ENCODE data around the gene ALDH1A2. TPM values are rescaled to one million over a fixed set of nuclear protein-coding genes. Genes with fewer than 3 reads are reported as not detected.
"Not testable (repeated sequence)": the region's sequence is repeated elsewhere in the genome, so short reads cannot be mapped to it uniquely, and the experiment has no call there.

ALDH1A2 gene
- total RNA-seq, 1 donor from 2014 or later = 0.37 TPM

- no peak for DNase-seq
- intact Hi-C loops (cut with micrococcal nuclease) = no loop called here
- no peaks in the 10 kb centered on the region for H3K4me1 Mint-ChIP-seq
- H3K27ac Mint-ChIP-seq = no peak overlapping the region
- H3K36me3 Mint-ChIP-seq (ENCODE audit: low read depth) = no peaks in the 10 kb centered on the region
- H3K27me3 Mint-ChIP-seq = peaks cover 13% of the 10 kb centered on the region
- H3K4me3 Mint-ChIP-seq = no peak overlapping the region
- H3K9me3 Mint-ChIP-seq = no peaks in the 10 kb centered on the region
Observed at GRCh38 chr15:58081891-58082290, 16.4 kb upstream of the ALDH1A2 start.

GRCh38 chr15:58081456-58081855 is 15.9 kb upstream of the ALDH1A2 start:
- H3K27me3 Mint-ChIP-seq = peaks cover 10% of the 10 kb centered on the region
- DNase-seq = no peak
- no peaks in the 10 kb centered on the region for H3K36me3 Mint-ChIP-seq (ENCODE audit: low read depth)
- no peaks in the 10 kb centered on the region for H3K9me3 Mint-ChIP-seq
- intact Hi-C loops (cut with micrococcal nuclease) = no loop called here
- no peaks in the 10 kb centered on the region for H3K4me1 Mint-ChIP-seq
- no peak overlapping the region for H3K27ac Mint-ChIP-seq
- no peak overlapping the region for H3K4me3 Mint-ChIP-seq

- not testable (repeated sequence) for H3K9me3 Mint-ChIP-seq, DNase-seq, H3K4me1 Mint-ChIP-seq
Observed at GRCh38 chr15:58080959-58081358, 15.4 kb upstream of the ALDH1A2 start.

GRCh38 chr15:58080398-58080797 is 14.9 kb upstream of the ALDH1A2 start:
- Mint-ChIP-seq H3K9me3 (no peaks in the 10 kb centered on the region), H3K4me1 (no peaks in the 10 kb centered on the region), H3K4me3 (no peak overlapping the region), H3K27ac (no peak overlapping the region), H3K27me3 (peaks cover 7% of the 10 kb centered on the region), H3K36me3 (ENCODE audit: low read depth) (no peaks in the 10 kb centered on the region)
- intact Hi-C loops (cut with micrococcal nuclease) = no loop called here
- DNase-seq = no peak

More at GRCh38 chr15:58080959-58081358, 15.4 kb upstream of the ALDH1A2 start:
- H3K36me3 Mint-ChIP-seq (ENCODE audit: low read depth); H3K4me3 Mint-ChIP-seq; intact Hi-C loops (cut with micrococcal nuclease); H3K27ac Mint-ChIP-seq; H3K27me3 Mint-ChIP-seq: not testable (repeated sequence)

- peaks cover 17% of the 10 kb centered on the region for H3K27me3 Mint-ChIP-seq
Observed at GRCh38 chr15:58078591-58078990, 13.1 kb upstream of the ALDH1A2 start.

GRCh38 chr15:58077427-58077826 is 11.9 kb upstream of the ALDH1A2 start:
- Mint-ChIP-seq H3K4me1 (no peaks in the 10 kb centered on the region), H3K9me3 (no peaks in the 10 kb centered on the region), H3K27me3 (peaks cover 20% of the 10 kb centered on the region), H3K36me3 (ENCODE audit: low read depth) (no peaks in the 10 kb centered on the region), H3K4me3 (no peak overlapping the region), H3K27ac (no peak overlapping the region)
- intact Hi-C loops (cut with micrococcal nuclease) = no loop called here
- DNase-seq = no peak

More at GRCh38 chr15:58078591-58078990, 13.1 kb upstream of the ALDH1A2 start:
- no peaks in the 10 kb centered on the region for H3K9me3 Mint-ChIP-seq
- no peak for DNase-seq
- H3K27ac Mint-ChIP-seq = no peak overlapping the region
- H3K4me3 Mint-ChIP-seq = no peak overlapping the region
- intact Hi-C loops (cut with micrococcal nuclease) = no loop called here
- H3K36me3 Mint-ChIP-seq (ENCODE audit: low read depth) = no peaks in the 10 kb centered on the region
- no peaks in the 10 kb centered on the region for H3K4me1 Mint-ChIP-seq

- no peaks in the 10 kb centered on the region for H3K9me3 Mint-ChIP-seq
- intact Hi-C loops (cut with micrococcal nuclease) = no loop called here
- H3K27ac Mint-ChIP-seq = no peak overlapping the region
- H3K36me3 Mint-ChIP-seq (ENCODE audit: low read depth) = no peaks in the 10 kb centered on the region
- H3K4me3 Mint-ChIP-seq = no peak overlapping the region
- H3K27me3 Mint-ChIP-seq = peaks cover 34% of the 10 kb centered on the region
- no peaks in the 10 kb centered on the region for H3K4me1 Mint-ChIP-seq
- no peak for DNase-seq
Observed at GRCh38 chr15:58074452-58074851, 8.9 kb upstream of the ALDH1A2 start.

GRCh38 chr15:58070801-58071418 is 5.4 kb upstream of the ALDH1A2 start:
- peak; percentile 83 for DNase-seq
- Mint-ChIP-seq H3K36me3 (ENCODE audit: low read depth) (no peaks in the 10 kb centered on the region), H3K4me1 (peaks cover 4% of the 10 kb centered on the region), H3K27me3 (peaks cover 55% of the 10 kb centered on the region), H3K9me3 (no peaks in the 10 kb centered on the region), H3K27ac (no peak overlapping the region), H3K4me3 (no peak overlapping the region)
- intact Hi-C loops (cut with micrococcal nuclease) = loop anchor here (2.0 kb wide), 1 partner anchor 206 kb away; no protein-coding TSS in a partner anchor

GRCh38 chr15:58069008-58069407 is 3.5 kb upstream of the ALDH1A2 start:
- Mint-ChIP-seq H3K9me3 (peaks cover 2% of the 10 kb centered on the region), H3K4me1 (peaks cover 4% of the 10 kb centered on the region), H3K36me3 (ENCODE audit: low read depth) (no peaks in the 10 kb centered on the region), H3K27ac (no peak overlapping the region), H3K4me3 (no peak overlapping the region), H3K27me3 (peaks cover 59% of the 10 kb centered on the region)
- DNase-seq = no peak
- intact Hi-C loops (cut with micrococcal nuclease) = loop anchor here (10.0 kb wide), 2 partner anchors 314 to 504 kb away; no protein-coding TSS in a partner anchor

- Mint-ChIP-seq H3K4me1 (peaks cover 4% of the 10 kb centered on the region), H3K9me3 (peaks cover 6% of the 10 kb centered on the region), H3K4me3 (peak overlapping the region; percentile 49), H3K36me3 (ENCODE audit: low read depth) (no peaks in the 10 kb centered on the region), H3K27ac (no peak overlapping the region), H3K27me3 (peaks cover 72% of the 10 kb centered on the region)
- peak; percentile 85 for DNase-seq
- intact Hi-C loops (cut with micrococcal nuclease) = loop anchor here (10.0 kb wide), 2 partner anchors 311 to 501 kb away; no protein-coding TSS in a partner anchor
Observed at GRCh38 chr15:58066042-58066867, 744 bp upstream of the ALDH1A2 start.

- peaks cover 71% of the 10 kb centered on the region for H3K27me3 Mint-ChIP-seq
- intact Hi-C loops (cut with micrococcal nuclease) = loop anchor here (5.0 to 10.0 kb wide), 3 partner anchors 310 to 1937 kb away; partner anchors contain the start of gene FOXB1
- no peaks in the 10 kb centered on the region for H3K36me3 Mint-ChIP-seq (ENCODE audit: low read depth)
- H3K4me3 Mint-ChIP-seq = no peak overlapping the region
- H3K27ac Mint-ChIP-seq = no peak overlapping the region
- DNase-seq = peak; percentile 59
- peaks cover 4% of the 10 kb centered on the region for H3K4me1 Mint-ChIP-seq
- H3K9me3 Mint-ChIP-seq = peaks cover 6% of the 10 kb centered on the region
Observed at GRCh38 chr15:58064980-58065444, 499 bp downstream of the ALDH1A2 start.

GRCh38 chr15:58064082-58064979 is 1.2 kb downstream of the ALDH1A2 start:
- H3K36me3 Mint-ChIP-seq (ENCODE audit: low read depth) = no peaks in the 10 kb centered on the region
- peaks cover 4% of the 10 kb centered on the region for H3K4me1 Mint-ChIP-seq
- peaks cover 69% of the 10 kb centered on the region for H3K27me3 Mint-ChIP-seq
- no peak for DNase-seq
- intact Hi-C loops (cut with micrococcal nuclease) = loop anchor here (5.0 to 10.0 kb wide), 3 partner anchors 310 to 1938 kb away; partner anchors contain the start of gene FOXB1
- no peak overlapping the region for H3K4me3 Mint-ChIP-seq
- H3K27ac Mint-ChIP-seq = no peak overlapping the region
- H3K9me3 Mint-ChIP-seq = peaks cover 6% of the 10 kb centered on the region

- peaks cover 4% of the 10 kb centered on the region for H3K4me1 Mint-ChIP-seq
- peaks cover 67% of the 10 kb centered on the region for H3K27me3 Mint-ChIP-seq
- no peaks in the 10 kb centered on the region for H3K36me3 Mint-ChIP-seq (ENCODE audit: low read depth)
- no peak for DNase-seq
- H3K9me3 Mint-ChIP-seq = peaks cover 6% of the 10 kb centered on the region
- intact Hi-C loops (cut with micrococcal nuclease) = loop anchor here (5.0 to 10.0 kb wide), 3 partner anchors 309 to 1939 kb away; partner anchors contain the start of gene FOXB1
- no peak overlapping the region for H3K27ac Mint-ChIP-seq
- no peak overlapping the region for H3K4me3 Mint-ChIP-seq
Observed at GRCh38 chr15:58063614-58064013, 1.9 kb downstream of the ALDH1A2 start.
